K562 (cell line): ENCODE data around the gene TYROBP. TPM values are rescaled to one million over a fixed set of nuclear protein-coding genes. Genes with fewer than 3 reads are reported as not detected.

Experiments
- E2F6 ChIP-seq, 2 experiments: IDR thresholded peaks; 2 replicates each; pipeline ENCODE4 v1.6.1; 2011; ENCODE audit warnings: borderline replicate concordance in 1 of 2, control low read depth in 1 of 2, low read depth in 1 of 2, low read length in 1 of 2, mild to moderate bottlenecking in 1 of 2, mixed read lengths in 1 of 2, moderate library complexity in 1 of 2; ENCODE audit not compliant: insufficient read depth in 1 of 2, insufficient read length in 1 of 2, poor library complexity in 1 of 2, severe bottlenecking in 1 of 2; ENCODE audit errors: extremely low read depth in 1 of 2
- EHMT2 ChIP-seq: fragments of 450-650 bp; IDR thresholded peaks from 2 replicates; pipeline ENCODE4 v1.6.1; 2018; ENCODE audit warnings: antibody characterized with exemption
- ELF4 ChIP-seq: fragments of 450-650 bp; formaldehyde crosslinking; IDR thresholded peaks from 2 replicates; pipeline ENCODE4 v1.4.0; 2022; ENCODE audit warnings: missing genetic modification characterization
- ETV5 ChIP-seq: sonication (generic); formaldehyde crosslinking; IDR thresholded peaks from 2 replicates; pipeline ENCODE4 v1.4.0; 2020; ENCODE audit warnings: low read depth, mild to moderate bottlenecking, missing genetic modification reagents
- HDAC1 ChIP-seq, 2 experiments: fragments of 450-650 bp; IDR thresholded peaks; 2 replicates each; pipeline ENCODE4 v1.6.1; 2016 to 2017; ENCODE audit warnings: inconsistent platforms in 1 of 2, mild to moderate bottlenecking in 1 of 2, moderate library complexity in 1 of 2
- HNRNPLL ChIP-seq: fragments of 200-400 bp; formaldehyde crosslinking; IDR thresholded peaks from 2 replicates; pipeline ENCODE4 v1.6.1; 2017; ENCODE audit warnings: low read length, low read depth, mild to moderate bottlenecking; ENCODE audit not compliant: poor library complexity, severe bottlenecking
- PRDM10 ChIP-seq: fragments of 450-650 bp; IDR thresholded peaks from 2 replicates; pipeline ENCODE4 v1.6.1; 2018; ENCODE audit not compliant: partially characterized antibody
- SREBF2 ChIP-seq: sonication (generic); formaldehyde crosslinking; IDR thresholded peaks from 2 replicates; pipeline ENCODE4 v1.4.0; 2020; ENCODE audit warnings: mild to moderate bottlenecking, missing genetic modification reagents
- SRF ChIP-seq, 2 experiments: fragments of 250-450, 450-650 bp in 1 of 2; sonication (Bioruptor Pico) in 1 of 2; sonication (generic) in 1 of 2; formaldehyde crosslinking; IDR thresholded peaks; 2 replicates each; pipeline versions ENCODE4 v1.5.0 to v1.5.1; 2020 to 2022; ENCODE audit warnings: mild to moderate bottlenecking in 1 of 2, missing genetic modification reagents in 1 of 2
- THAP12 ChIP-seq: fragments of 250-450 bp; sonication (Bioruptor Pico); IDR thresholded peaks from 2 replicates; pipeline ENCODE4 v1.9.0; 2021; ENCODE audit warnings: mild to moderate bottlenecking, inconsistent platforms
- polyA plus RNA-seq, 8 experiments: library from polyadenylated mRNA; depleted of rRNA in 4 of 8; stranded (reverse) in 5 of 8; unstranded in 3 of 8; fragments of >200 nt; fragmentation: Nextera tagmentation in 2 of 8; fragmentation: Illumina TruSeq in 1 of 8; extraction: Ambion mirVana in 2 of 8; extraction: Trizol in 1 of 8; gene quantifications; 2 replicates each; pipeline versions ENCODE4 v1.2.1 to v1.2.3, GENCODE V29; 2011 to 2014; ENCODE audit warnings: inconsistent platforms in 1 of 8, missing spikeins in 1 of 8
- total RNA-seq, 7 experiments: library from RNA; depleted of rRNA in 6 of 7; stranded (reverse); fragments of >200 nt in 6 of 7; fragmentation: Illumina TruSeq in 2 of 7; extraction: Trizol in 2 of 7; gene quantifications; 2 replicates each; pipeline versions ENCODE4 v1.2.1 to v1.2.3, GENCODE V29; 2011 to 2021; ENCODE audit warnings: low replicate concordance in 1 of 7
- TF ChIP-seq, protein P1 (sequence below): sonication (generic); formaldehyde crosslinking; IDR thresholded peaks from 2 replicates; pipeline ENCODE4 v1.8.1; 2023; ENCODE audit warnings: mild to moderate bottlenecking, missing genetic modification reagents
- TF ChIP-seq, protein P2 (sequence below): fragments of 250-450 bp; sonication (Bioruptor Pico); IDR thresholded peaks from 2 replicates; pipeline ENCODE4 v1.6.1; 2021; ENCODE audit warnings: mild to moderate bottlenecking

The TYROBP gene
- total and polyA plus RNA-seq, 9 of the 15 experiments (the other 6 are each of a cell fraction or from before 2014, with no cell fraction given), result 0.72 to 8.2 (median 2.4) TPM

DNA sequence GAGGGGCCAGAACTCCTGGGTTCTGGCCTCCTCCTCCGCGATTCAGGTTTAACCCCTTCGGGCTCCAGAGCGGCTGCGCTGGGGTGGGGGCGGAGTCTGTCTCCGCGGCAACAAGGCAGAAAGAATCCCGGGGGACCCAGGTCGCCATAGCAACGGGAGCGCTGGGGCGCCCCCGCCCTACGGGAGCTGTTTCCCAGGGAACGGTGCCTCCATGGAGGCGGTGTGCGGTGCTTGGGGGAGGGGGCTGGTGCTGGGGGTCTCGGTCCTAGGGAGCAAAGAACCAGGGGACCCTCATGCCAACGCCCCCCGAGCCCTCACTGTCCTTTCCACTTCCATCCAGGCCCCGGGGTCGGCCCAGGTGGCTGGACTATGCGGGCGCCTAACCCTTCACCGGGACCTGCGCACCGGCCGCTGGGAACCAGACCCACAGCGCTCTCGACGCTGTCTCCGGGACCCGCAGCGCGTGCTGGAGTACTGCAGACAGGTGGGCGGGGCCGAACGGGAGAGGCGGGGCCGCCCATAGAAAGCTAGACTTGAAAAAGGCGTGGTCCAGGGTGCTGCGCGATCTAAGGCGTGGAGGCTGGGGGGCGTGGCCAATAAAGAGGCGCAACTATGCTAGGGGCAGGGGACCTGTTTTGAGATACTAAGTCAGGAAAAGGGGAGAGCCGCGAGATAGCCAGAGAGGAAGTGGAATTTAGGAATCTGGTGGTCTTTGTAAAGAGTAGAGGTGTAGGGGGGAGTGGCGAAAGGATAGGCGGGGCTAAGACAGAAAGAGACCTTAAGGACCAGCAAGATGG, 38.6 kb downstream of the TYROBP start (continued):
- peak in 1 of 2 experiments; percentile 68; a peak in 2 of 4 replicates for TF ChIP-seq HDAC1 (IDR thresholded peaks at IDR 0.05)
- TF ChIP-seq HNRNPLL, result peak; percentile 98
- TF ChIP-seq, protein P1, sequence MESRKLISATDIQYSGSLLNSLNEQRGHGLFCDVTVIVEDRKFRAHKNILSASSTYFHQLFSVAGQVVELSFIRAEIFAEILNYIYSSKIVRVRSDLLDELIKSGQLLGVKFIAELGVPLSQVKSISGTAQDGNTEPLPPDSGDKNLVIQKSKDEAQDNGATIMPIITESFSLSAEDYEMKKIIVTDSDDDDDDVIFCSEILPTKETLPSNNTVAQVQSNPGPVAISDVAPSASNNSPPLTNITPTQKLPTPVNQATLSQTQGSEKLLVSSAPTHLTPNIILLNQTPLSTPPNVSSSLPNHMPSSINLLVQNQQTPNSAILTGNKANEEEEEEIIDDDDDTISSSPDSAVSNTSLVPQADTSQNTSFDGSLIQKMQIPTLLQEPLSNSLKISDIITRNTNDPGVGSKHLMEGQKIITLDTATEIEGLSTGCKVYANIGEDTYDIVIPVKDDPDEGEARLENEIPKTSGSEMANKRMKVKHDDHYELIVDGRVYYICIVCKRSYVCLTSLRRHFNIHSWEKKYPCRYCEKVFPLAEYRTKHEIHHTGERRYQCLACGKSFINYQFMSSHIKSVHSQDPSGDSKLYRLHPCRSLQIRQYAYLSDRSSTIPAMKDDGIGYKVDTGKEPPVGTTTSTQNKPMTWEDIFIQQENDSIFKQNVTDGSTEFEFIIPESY, result peak; percentile 39; the same call in 1 of the 2 replicates
- peak; percentile 77; the same call in 1 of the 2 replicates for TF ChIP-seq ELF4 (CRISPR knock-in tag)
- TF ChIP-seq THAP12 (CRISPR knock-in tag), result no peak
- peak; percentile 91 to 96 for TF ChIP-seq E2F6 (IDR thresholded peaks at IDR 0.05; ENCODE audit: borderline replicate concordance in 1 of 2, extremely low read depth in 1 of 2, insufficient read depth in 1 of 2, insufficient read length in 1 of 2, low read depth in 1 of 2, low read length in 1 of 2, poor library complexity in 1 of 2, severe bottlenecking in 1 of 2)
- TF ChIP-seq EHMT2, result peak; percentile 41; the same call in 1 of the 2 replicates
- TF ChIP-seq, protein P2, sequence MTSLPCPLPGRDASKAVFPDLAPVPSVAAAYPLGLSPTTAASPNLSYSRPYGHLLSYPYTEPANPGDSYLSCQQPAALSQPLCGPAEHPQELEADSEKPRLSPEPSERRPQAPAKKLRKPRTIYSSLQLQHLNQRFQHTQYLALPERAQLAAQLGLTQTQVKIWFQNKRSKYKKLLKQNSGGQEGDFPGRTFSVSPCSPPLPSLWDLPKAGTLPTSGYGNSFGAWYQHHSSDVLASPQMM, result no peak
- TF ChIP-seq ETV5, result no peak
- TF ChIP-seq SREBF2 (CRISPR knock-in tag), result no peak
- TF ChIP-seq SRF (CRISPR knock-in tag; IDR thresholded peaks at IDR 0.05), result peak in 1 of 2 experiments; percentile 63; a peak in 1 of 4 replicates
- peak; percentile 90 for TF ChIP-seq PRDM10
